Gastroesophageal sphincter (tissue), 3 donors: ENCODE results near the gene NFAM1.

Experiments
- POLR2AphosphoS5 ChIP-seq: sonication (generic); formaldehyde crosslinking; IDR thresholded peaks from one replicate; pipeline ENCODE4 v1.6.1; 2017; ENCODE audit warnings: antibody characterized with exemption
- TF ChIP-seq, protein P1 (sequence below), 4 experiments: fragments of 200-600 bp in 2 of 4; fragments of 450-650 bp in 2 of 4; sonication (generic) in 1 of 4; IDR thresholded peaks; one replicate each; pipeline ENCODE4 v1.5.1; 2017 to 2019; ENCODE audit warnings: antibody characterized with exemption in 4 of 4, mild to moderate bottlenecking in 2 of 4, moderate library complexity in 2 of 4

DNA sequence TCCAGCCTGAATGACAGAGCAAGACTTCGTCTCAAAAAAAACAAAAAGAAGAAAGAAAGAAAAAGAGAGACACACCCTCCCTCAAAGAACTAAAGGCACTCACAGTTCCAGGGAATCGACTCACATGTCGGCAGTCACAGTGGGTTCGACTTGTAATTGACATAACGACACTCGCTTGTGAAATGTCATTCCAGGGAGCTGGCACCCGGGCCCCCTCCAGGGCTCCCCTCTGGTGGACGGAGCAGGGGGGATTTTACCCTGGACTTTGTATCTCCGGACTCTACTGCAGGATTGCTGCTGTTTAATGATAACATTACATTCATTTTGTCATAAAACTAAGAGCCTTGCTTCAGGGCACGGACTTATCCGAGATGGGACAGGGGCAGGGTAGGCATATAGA lies 18.2 kb downstream of the NFAM1 start:
- TF ChIP-seq, protein P1, sequence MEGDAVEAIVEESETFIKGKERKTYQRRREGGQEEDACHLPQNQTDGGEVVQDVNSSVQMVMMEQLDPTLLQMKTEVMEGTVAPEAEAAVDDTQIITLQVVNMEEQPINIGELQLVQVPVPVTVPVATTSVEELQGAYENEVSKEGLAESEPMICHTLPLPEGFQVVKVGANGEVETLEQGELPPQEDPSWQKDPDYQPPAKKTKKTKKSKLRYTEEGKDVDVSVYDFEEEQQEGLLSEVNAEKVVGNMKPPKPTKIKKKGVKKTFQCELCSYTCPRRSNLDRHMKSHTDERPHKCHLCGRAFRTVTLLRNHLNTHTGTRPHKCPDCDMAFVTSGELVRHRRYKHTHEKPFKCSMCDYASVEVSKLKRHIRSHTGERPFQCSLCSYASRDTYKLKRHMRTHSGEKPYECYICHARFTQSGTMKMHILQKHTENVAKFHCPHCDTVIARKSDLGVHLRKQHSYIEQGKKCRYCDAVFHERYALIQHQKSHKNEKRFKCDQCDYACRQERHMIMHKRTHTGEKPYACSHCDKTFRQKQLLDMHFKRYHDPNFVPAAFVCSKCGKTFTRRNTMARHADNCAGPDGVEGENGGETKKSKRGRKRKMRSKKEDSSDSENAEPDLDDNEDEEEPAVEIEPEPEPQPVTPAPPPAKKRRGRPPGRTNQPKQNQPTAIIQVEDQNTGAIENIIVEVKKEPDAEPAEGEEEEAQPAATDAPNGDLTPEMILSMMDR (IDR thresholded peaks at IDR 0.05) = no peak
- no peak for TF ChIP-seq POLR2AphosphoS5
